Left lobe of liver (tissue), 2 donors: Measurements from ENCODE around the gene SLC22A14. TPM values are rescaled to one million over a fixed set of nuclear protein-coding genes. Genes with fewer than 3 reads are reported as not detected.
A peak's percentile ranks its signal among the peaks of the same experiment; 100 is the strongest.
"Not testable (repeated sequence)": the region's sequence is repeated elsewhere in the genome, so short reads cannot be mapped to it uniquely, and the experiment has no call there.

Experiments
- ATAC-seq: fragments of 200-7000 bp; cut with Tn5 transposase; one replicate; pipeline ENCODE4 v1.9.1; 2020; ENCODE audit warnings: mild to moderate bottlenecking, moderate library complexity
- DNase-seq: peaks from one replicate; pipeline ENCODE4 v3.0.0-alpha.2; 2020; ENCODE audit warnings: low spot score
- total RNA-seq: library from RNA; stranded (reverse); gene quantifications from one replicate; pipeline ENCODE4 v1.2.1, GENCODE V29; 2021
- donor health status: DM: no; HTN: no; CAD: no; lungs with moderate emphysema.
- donor health status: DM: no; HTN: yes; CAD: no.

The SLC22A14 gene
- total RNA-seq, 1 donor from 2014 or later: not detected

DNA sequence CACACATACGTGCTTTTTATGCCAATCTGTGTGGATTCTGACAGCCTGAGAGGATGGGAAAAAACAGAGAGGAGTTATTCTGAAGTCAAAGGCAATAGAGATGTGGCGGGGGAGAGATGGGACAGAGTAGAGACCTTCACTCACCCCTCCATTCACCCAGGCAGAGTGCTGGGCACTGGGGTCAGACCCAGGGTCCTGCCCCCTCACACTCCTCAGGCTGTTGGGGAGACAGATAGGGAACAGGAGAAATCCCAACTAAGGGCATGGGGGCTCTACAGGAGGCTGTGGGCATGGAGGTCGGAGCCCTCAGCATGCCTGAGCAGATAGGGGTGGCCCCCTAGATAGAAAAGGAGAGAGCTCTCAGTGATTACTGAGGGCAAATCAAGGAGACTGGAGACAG, 30.3 kb downstream of the SLC22A14 start:
- no peak for ATAC-seq
- no peak for DNase-seq

DNA sequence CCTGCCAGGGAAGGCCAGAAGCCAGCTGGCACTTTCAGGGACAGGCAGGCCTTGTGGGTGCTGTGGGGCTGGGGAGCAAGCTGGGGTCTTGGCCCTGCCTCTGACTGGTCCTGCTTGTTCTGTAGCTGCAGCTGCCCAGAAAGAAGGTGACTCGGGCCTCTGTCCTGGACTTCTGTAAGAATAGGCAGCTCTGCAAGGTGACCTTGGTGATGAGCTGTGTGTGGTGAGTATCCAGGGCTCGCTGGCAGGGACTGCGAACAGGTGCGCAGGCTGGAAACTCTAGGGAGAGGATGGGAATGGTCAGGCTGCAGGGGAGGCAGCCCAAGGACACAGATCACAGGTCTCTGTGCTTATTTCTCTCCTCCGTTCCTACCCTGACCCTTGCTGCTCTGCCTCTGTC, 31.2 kb downstream of the SLC22A14 start:
- DNase-seq (no peak), ATAC-seq (no peak)

DNA sequence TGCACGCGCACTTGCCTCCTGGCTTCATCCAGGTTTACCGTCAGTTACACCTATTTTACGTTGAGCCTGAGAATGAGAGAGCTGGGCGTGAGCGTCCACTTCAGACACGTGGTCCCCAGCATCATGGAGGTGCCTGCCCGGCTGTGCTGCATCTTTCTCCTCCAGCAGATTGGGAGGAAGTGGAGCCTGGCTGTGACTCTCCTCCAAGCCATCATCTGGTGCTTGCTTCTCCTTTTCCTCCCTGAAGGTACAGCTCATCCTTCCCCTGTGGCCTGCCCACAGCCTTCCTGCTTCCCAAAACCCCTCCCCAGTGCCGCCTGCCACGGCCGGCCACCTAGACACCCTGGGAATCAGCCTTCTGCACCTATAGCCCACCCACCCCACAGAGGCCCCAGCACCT, 31.6 kb downstream of the SLC22A14 start:
- DNase-seq (no peak), ATAC-seq (no peak)

DNA sequence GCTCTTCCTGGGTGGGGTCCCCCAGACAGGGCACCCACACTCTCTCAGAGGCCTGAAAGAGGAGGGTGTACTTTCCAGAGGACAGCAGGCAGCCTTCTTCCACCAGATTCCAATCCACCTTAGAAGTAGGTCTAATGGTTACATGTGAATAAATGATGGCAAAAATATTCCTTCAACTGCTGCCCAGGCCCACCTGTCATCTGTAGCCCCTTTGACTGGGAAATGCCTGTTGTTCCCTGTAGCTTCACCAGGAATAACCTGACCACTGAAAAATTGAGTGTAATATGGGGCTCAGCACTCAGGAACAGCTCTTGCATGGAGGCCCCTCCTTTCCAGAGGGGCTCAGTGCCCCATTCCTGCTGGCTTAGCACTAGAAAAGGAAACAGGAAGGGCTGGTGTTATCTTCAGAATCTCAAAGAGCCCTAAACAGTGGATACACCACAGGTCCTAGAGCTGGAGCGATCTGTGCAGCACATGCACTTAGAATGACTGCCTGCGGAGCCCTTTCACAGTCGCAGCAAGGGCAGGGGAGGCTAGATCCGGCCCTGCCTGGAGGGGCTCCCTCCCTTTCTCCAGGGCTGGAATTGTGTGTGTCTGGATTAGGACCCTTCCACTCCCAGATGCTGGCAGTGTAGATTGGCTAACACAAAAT, 32.1 kb downstream of the SLC22A14 start:
- no peak for ATAC-seq

DNA sequence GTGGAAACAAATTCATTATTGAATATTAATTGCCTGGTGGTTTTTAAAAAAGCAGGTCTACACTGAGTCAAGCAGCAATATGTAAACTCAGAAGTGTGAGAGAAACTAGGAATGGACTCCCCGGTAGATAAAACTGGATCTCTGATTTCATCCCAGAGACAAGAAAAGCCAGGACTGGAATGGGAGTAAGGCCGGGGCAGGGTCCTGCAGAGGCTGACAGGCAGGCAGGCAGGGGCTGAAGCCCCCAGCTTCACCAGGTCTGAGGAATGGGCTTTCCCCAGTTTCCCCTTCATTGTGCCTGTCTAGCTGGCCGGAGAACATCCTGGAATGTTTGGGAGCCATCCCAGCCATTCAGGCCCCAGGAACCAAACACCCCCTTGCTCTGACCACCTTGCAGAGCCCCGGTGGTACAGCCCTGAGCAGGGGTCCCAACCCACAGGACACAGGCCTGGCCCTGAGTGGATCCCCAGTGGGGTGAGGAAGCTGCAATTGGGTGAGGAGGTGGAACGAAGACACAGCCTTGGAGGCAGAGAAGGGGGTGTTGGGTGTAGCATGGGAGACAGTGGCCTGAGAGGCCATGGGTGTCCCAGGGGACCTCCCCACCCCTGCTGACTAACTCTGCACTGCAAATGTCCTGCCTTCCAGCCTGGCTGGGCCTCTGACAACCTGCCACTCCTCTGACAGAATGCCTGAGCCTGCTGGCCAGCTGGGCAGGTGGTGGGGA, 32.8 kb downstream of the SLC22A14 start:
- DNase-seq: no peak
- ATAC-seq: no peak

More for the DNA sequence above, 32.1 kb downstream of the SLC22A14 start:
- DNase-seq: no peak

DNA sequence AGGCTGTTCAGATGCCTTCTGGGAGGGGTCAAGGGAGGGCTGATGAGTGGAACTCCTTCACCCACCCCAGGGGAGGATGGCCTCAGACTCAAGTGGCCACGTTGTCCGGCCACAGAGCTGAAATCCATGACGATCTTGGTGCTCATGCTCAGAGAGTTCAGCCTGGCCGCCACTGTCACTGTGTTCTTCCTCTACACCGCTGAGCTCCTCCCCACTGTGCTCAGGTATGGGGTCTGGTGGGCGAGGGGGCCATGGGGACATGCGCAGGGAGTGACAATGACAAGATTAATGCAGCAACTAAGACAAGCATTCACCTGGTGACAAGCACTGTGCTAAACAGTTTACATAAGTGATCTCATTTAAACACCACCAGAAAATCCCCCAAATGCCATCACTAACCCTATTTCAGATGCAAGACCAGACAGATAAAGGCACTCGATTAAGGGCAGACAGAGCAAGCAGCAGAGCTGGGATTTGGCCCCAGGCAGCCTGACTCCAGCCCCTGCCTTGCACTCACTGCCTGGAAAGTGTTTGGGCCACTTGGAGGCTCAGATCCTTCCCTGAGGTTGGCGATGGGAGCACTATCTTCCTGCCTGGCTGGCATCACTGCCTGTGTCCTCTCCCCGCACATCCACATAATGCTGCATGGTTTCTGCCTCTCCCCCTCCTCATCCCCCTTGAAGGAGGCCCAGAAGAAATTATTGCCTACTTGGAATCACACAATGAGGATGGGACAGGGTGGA, 33.6 kb downstream of the SLC22A14 start:
- ATAC-seq (no peak), DNase-seq (no peak)

DNA sequence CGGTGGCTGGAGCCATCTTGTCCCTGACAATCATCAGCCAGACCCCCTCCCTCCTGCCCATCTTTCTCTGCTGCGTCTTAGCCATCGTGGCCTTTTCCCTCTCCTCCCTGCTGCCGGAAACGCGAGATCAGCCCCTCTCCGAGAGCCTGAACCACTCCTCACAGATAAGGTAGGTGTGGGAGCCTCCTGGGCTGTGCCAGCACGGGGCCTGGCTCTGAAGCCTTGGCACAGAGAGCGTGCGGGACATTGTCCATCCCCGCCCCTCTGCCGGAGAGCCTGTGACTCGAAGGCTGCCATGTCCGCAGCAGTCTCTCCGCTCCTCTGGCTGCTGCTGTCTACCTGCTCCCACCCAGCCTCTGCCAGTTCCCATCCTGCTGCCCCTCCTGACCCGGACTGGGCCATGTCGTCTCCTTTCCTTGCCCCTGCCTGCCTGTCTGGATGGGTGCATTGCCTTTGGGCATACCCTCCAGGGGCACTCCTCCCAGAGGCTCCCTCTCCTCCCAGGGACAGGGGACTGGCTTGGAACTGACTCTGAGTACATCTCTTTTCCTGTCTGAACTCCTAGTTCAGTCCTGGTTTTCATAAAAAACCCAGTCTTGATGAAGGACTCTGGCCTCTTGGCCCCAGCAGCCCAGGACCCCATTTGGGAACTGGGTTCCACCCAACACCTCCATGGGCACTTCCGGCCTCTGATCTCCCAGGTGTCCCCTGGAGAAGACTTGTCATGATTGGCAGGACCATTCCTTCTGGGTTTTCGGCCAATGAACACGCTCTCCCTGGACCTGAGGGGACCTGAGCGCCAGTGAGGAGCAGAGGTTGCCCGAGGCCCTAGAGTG, 34.5 kb downstream of the SLC22A14 start:
- no peak for ATAC-seq
- DNase-seq: no peak

DNA sequence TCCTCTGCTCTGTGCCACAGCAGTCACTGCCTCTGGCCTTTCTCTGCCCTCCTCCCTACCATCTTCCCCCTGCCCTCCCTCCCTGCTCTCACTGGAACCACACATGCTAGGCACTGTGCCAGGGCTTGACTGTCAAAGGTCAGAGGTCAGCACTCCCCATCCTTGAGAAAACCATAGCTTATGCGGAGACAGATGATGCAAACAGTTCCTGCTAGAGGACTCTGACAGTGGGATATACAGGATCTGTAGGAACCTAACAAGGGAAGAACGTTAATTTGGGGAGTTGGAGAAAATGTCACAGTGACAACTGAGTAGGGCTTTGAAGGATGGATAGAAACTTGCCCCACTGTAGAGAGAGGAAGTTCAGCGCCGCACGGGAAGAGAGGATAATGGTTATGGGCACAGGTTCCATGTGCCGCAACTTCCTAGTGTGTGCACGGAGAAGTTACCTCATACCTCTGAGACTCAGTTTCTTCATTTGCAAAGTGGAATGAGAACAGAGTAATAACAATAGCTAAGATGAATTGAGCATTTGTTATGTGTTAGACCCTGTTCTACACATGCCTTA, 35.2 kb downstream of the SLC22A14 start:
- ATAC-seq (no peak), DNase-seq (no peak)

DNA sequence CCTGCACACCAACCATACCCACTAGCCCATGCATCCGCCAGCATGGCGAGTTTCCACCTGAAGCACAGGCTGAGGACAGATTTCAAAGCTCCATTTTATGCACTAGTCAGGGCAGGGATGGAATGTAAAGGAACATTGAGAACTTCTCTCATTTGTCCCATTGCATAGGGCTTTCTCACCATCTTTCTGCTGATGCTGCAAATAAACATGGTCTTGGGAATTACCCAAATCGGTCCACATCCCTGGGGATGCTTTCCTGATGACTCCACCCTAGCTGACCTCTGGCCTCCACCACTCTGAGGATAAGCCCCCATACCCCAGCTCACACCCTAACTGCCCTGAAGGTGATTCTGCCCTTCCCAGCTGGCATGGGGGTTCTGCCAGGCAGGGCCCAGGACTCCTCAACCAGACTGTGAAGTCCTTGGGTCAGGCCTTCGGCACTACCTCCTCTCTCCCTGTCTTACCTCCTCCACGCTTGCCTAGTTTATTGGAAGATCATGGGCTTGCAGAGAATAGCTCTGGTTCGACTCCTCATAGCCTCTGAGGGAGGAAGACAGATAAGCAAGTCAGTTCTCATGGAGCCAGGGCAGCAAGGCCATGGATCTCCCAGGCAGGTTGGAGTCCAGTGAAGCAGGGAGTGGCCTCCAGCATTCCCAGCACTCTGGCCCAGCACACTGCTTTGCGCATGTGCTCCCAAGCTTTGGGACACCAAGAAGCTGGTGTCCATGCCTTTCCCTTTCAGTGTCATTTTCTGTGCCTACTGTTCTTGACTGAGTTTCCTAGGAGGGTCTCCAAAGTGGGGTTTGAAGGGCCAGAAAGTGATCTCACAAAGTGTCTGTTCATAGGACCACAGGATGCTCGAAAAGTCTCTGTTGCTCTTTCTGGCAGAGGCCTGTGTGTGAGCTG, 36.9 kb downstream of the SLC22A14 start:
- ATAC-seq: no peak
- no peak for DNase-seq

DNA sequence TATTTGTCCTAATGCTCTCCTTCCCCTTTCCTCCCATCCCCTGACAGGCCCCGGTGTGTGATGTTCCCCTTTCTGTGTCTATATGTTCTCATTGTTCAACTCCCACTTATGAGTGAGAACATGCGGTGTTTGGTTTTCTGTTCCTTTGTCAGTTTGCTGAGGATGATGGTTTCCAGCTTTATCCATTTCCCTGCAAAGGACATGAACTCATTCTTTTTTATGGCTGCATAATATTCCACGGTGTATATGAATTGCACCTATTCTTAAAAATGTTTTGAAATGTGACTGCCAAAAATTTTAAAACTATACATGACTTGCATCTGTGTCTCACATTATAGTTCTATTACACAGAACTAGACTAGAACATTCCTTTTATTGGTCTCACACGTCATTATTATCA, 38.5 kb downstream of the SLC22A14 start:
- ATAC-seq, DNase-seq: not testable (repeated sequence)

DNA sequence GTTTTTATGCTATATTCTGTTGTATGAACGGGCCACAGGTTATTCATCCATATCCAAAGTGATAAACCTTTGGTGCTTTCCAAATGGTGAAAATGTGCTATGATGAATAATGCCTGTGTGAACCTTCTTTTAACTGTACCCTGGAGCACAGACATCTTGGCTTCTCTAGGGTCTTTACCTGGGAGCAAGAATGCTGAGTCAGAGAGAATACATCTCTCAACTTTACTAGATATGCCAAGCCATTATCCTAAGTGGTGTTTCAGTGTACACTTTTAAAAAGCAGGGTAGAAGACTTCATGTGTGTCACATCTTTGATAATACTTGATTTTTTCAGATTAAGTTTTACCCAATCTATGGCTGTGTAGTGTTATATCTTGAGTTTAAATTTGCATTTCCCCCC, 41.0 kb downstream of the SLC22A14 start:
- ATAC-seq: no peak

DNA sequence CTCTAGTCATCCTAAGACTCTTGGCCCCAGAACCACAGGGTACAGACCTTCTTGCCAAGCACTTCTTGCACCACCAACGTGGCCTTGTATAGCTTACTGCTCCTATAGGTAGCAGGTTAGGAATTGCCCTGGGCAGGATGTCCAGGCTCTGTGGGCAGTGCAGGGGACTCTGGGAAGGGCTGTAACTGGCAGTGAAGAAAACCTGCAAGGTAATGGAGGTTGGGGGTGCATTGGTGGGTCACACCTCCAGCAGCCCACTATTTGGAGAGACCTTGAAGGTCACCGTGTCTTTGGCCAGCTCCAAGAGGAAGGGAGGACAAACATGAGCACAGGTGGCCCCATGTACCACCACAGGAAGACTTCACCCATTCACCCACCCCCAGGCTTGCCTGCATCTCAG, 43.2 kb downstream of the SLC22A14 start:
- no peak for ATAC-seq
- DNase-seq: no peak

More for the DNA sequence above, 41.0 kb downstream of the SLC22A14 start:
- no peak for DNase-seq

DNA sequence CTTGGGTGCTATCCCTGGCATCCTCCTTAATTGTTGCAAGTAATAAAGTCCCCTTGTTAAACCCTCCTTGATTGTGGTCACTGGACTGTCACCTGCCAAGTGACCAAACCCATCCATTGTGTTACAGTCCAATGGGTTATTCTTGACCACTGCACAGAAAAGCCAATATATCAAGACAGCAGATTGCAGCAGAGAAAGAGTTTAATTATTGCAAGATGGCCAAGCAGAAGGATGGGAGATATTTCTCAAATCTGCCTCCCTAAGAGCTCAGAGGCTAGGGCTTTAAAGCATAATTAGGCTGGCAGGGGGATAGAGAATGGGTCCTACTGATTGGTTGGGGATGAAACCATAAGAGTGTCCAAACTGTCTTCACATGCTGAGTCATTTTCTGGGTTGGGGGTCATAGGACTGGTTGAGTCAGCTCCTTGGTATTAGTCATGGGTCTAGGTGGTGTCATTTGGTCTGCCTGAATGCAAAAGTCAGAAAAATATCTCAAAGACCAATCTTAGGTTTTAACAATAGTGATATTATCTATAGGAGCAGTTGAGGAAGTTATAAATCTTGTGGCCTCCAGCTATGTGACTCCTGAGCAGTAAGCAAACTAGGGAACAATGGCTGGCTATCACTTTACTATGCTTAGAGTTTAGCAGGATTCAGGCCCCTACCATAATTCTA, 45.4 kb downstream of the SLC22A14 start:
- DNase-seq (no peak), ATAC-seq (no peak)

DNA sequence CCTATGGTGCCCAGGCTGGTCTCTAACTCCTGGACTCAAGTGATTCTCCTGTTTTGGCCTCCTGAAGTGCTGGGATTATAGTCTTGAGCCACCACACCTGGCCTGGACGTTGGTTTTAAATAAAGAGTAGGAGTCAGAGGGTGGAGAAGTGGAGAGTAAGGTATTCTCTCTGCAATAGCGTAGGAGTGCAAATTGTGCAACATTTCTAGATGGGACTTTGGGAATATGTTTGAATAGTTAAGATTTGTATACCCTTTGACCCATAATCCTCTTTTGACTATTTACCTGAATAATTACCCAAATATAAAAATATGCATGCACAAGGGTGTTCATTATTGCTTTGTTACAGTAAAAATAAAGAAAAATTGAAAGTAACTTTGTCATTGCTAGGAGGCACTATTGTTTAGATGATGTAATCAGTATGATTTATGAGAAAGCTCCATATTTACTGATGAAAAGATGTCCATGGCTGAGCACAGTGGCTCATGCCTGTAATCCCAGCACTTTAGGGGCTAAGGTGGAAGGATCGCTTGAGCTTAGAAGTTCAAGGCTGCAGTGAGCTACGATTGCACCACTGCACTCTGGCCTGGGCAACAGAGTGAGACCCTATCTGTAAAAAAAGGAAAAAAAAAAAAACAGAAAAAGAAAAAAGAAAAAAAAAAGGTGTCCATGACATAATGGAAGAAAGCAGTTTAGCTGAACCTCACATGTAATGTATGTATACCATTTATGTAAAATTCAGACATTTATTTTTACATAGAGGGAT, 49.3 kb downstream of the SLC22A14 start:
- ATAC-seq (peak; percentile 65), DNase-seq (peak; percentile 22)

DNA sequence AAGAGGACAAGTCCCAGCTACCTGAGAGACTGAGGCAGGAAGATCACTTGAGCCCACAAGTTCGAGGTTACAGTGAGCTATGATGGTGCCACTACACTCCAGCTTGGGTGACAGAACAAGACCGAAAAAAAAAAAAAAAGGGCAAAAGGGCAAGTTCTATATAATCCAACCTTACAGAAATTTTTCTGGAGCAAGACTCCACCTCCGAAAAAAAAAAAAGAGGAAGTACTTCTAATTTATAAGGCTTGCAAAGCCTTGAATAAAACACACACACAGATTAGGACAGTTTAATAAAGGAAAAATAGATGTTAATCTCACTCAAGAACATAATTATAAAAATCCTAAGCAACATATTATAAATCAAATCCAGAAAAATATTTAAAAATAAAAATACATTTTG, 50.1 kb downstream of the SLC22A14 start:
- no peak for DNase-seq
- no peak for ATAC-seq

DNA sequence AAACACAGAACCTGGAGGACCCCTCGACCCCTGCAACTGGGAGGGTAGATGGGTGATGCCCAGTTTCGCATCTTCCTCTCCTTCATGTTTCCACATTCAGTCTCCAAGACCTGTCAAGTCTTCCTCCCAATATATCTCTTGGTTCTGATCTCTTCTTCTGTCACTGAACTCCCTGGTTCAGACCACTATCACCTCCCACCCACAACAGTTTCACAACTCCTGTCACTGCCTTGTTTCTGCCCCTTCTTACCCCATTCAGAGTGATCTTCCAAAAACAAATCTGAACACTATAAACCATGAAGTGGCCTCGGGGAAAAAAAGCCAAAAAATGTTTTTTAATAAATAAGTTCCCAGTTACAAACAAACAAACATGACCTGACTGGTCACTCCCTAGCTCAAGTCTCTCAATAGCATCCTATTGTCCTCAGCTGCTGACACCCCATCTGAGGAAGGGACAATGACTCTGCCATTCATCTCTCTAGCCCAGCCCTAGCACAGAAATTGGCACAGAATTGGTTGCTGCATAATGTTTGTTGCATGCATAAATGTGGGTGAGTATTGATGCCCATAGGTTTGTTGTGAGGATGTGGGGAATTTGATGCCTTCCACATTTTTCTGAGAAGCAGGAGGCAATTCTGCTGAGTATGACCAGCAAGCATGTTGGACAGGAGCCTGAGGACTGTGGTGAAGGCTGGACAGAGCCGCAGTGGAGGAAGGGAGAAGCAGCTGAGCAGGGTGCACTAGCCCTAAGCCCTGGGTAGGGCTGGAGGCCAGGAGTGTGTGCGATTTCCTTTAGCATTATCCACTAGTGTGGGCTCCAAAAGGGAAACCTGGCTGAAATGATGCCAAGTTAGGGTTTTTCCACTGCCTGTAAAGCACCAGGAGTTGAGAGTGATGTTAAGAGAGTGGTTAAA, 52.3 kb downstream of the SLC22A14 start:
- peak; percentile 23 for ATAC-seq
- DNase-seq: no peak

DNA sequence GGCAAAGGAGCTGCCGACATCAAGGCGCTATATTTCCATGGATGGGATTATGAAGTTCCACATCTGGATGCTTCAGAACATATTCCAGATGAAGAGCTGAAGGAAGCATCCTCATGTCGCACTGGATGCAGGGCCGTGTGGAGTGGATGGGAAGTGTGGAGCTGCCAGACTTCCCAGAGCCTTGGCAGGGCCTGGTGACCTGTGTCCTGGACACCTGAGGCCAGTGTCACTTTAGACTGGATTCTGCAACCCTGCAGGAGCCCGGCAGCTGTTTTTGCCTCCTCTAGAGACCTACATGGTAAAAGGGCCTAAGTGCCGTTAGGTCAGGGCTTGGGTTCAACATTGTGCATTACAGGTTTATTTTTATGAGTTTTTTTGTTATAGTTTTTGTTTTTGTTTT, 53.2 kb downstream of the SLC22A14 start:
- no peak for DNase-seq

More for the DNA sequence above, 53.2 kb downstream of the SLC22A14 start:
- ATAC-seq: peak; percentile 84
